ENCODE data around the gene OSBPL6. TPM values are rescaled to one million over a fixed set of nuclear protein-coding genes. Genes with fewer than 3 reads are reported as not detected.
"Not testable (repeated sequence)": the region's sequence is repeated elsewhere in the genome, so short reads cannot be mapped to it uniquely, and the experiment has no call there.

OSBPL6 gene
- 6.4 TPM for total RNA-seq
- long read RNA-seq, full-length matches to known transcripts: 4 of 23 reads
- long read RNA-seq, partial matches to known transcripts: 0 of 23 reads
- long read RNA-seq, other reads (novel, unspliced or antisense): 19 of 23 reads

- Histone ChIP-seq H3K4me1 (peaks cover 38% of the 10 kb centered on the region), H3K27ac (replicated peaks) (peak within 1 kb of the TSS; percentile 93), H3K9me3 (replicated peaks) (no peaks in the 10 kb centered on the region), H3K36me3 (no peaks in the 10 kb centered on the region), H3K27me3 (ENCODE audit: low read depth) (peaks cover 19% of the 10 kb centered on the region), H3K4me3 (peak within 1 kb of the TSS; percentile 96)
- TF ChIP-seq CTCF (IDR thresholded peaks at IDR 0.05; ENCODE audit: borderline replicate concordance): peak; percentile 59
- peak; percentile 87 for DNase-seq
- intact Hi-C loops (cut with micrococcal nuclease): loop anchor here (10.0 kb wide), 1 partner anchor 81 kb away; no protein-coding TSS in a partner anchor
Observed at GRCh38 chr2:178193823-178194599, at the start of gene OSBPL6. OSBPL6 (plus strand) TSS chr2:178194512; CDS start chr2:178306185, 111,673 bp downstream.

DNA sequence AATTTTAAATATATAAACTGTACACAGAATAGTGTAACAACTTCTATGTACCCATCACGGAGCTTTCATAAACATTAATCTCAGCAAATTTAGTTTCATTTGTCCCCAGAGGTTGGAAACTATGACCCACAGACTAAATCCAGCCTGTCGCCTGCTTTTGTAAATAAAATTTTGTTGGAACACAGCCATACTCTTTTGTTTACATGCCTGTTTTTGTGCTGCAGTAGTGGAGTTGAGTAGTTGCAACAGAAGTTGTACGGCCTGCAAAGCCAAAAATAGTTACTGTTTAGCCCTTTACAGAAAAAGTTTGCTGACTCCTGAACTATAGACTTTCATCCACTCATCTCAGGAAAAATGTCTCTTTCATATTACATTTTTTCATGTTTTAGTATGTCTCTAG lies 42.3 kb upstream of the OSBPL6 start:
- intact Hi-C loops (cut with micrococcal nuclease): no loop called here
- no peak for DNase-seq
- no peak for TF ChIP-seq CTCF (IDR thresholded peaks at IDR 0.05; ENCODE audit: borderline replicate concordance)

DNA sequence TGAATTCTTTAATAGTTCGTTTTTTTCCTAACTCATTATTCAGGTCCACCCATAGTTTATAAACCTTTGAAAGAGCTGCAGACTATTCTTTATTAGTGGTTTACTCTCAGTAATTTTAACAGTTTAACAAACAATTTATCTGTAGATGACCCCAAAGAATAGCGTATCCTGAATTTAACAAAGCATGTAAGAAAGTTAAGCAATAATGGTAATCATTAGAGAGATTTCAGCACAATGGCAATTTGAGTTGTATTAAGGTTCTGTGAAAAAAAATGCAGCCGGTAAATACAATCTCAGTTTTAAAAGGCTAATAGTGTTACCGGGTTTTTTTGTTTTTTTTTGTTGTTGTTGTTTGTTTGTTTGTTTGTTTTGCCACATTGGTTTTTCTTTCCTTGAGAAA lies 41.8 kb upstream of the OSBPL6 start:
- no peak for TF ChIP-seq CTCF (IDR thresholded peaks at IDR 0.05; ENCODE audit: borderline replicate concordance)
- H3K36me3 ChIP-seq: no peaks in the 10 kb centered on the region
- no peak overlapping the region for H3K4me3 ChIP-seq
- DNase-seq: no peak
- no peaks in the 10 kb centered on the region for H3K9me3 ChIP-seq (replicated peaks)
- H3K4me1 ChIP-seq: no peaks in the 10 kb centered on the region
- H3K27ac ChIP-seq (replicated peaks): no peak overlapping the region
- H3K27me3 ChIP-seq (ENCODE audit: low read depth): peaks cover 27% of the 10 kb centered on the region
- intact Hi-C loops (cut with micrococcal nuclease): no loop called here

More for the DNA sequence above, 42.3 kb upstream of the OSBPL6 start:
- Histone ChIP-seq H3K9me3 (replicated peaks) (no peaks in the 10 kb centered on the region), H3K27me3 (ENCODE audit: low read depth) (peaks cover 28% of the 10 kb centered on the region), H3K4me1 (no peaks in the 10 kb centered on the region), H3K36me3 (no peaks in the 10 kb centered on the region), H3K4me3 (no peak overlapping the region), H3K27ac (replicated peaks) (no peak overlapping the region)

DNA sequence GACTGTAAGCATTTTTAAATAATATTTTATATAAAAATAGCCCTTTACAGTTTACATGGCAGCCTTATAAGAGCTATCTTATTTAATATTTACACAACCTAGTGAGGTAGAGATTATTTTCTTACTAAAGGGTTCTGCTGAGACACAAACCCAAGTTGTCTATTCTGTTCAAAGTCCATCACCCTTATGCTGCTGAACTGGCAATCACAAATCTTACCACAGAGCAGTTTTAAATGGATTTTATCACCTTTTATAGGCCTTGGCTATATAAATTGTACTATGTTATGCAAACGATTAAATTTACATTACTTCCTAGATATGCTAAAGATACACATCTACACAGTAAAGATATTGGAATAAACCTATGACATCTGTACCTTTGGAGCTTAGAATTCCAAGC lies 41.3 kb upstream of the OSBPL6 start:
- Histone ChIP-seq H3K27me3 (ENCODE audit: low read depth) (peaks cover 22% of the 10 kb centered on the region), H3K9me3 (replicated peaks) (no peaks in the 10 kb centered on the region), H3K4me1 (no peaks in the 10 kb centered on the region), H3K36me3 (no peaks in the 10 kb centered on the region), H3K27ac (replicated peaks) (no peak overlapping the region), H3K4me3 (no peak overlapping the region)
- no peak for DNase-seq
- intact Hi-C loops (cut with micrococcal nuclease): no loop called here
- no peak for TF ChIP-seq CTCF (IDR thresholded peaks at IDR 0.05; ENCODE audit: borderline replicate concordance)

- H3K9me3 ChIP-seq (replicated peaks); H3K4me3 ChIP-seq; DNase-seq; H3K27ac ChIP-seq (replicated peaks); H3K36me3 ChIP-seq; H3K4me1 ChIP-seq; intact Hi-C loops (cut with micrococcal nuclease): not testable (repeated sequence)
- H3K27me3 ChIP-seq (ENCODE audit: low read depth): peaks cover 14% of the 10 kb centered on the region
Observed at GRCh38 chr2:178153878-178154277, 40.4 kb upstream of the OSBPL6 start.

DNA sequence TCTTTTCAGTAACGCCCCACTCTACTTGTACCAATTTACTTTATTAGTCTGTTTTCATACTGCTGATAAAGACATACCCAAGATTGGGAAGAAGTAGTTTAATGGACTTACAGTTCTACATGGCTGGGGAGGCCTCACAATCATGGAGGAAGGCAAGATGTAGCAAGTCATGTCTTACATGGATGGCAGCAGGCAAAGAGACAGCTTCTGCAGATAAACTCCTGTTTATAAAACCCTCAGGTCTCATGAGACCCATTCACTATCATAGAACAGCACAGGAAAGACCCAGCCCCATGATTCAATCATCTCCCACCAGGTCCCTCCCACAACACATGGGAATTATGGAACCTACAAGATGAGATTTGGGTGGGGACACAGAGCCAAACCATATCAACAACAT lies 38.8 kb upstream of the OSBPL6 start:
- Histone ChIP-seq H3K27ac (replicated peaks) (no peak overlapping the region), H3K9me3 (replicated peaks) (no peaks in the 10 kb centered on the region), H3K4me1 (no peaks in the 10 kb centered on the region), H3K36me3 (no peaks in the 10 kb centered on the region), H3K4me3 (no peak overlapping the region), H3K27me3 (ENCODE audit: low read depth) (no peaks in the 10 kb centered on the region)
- TF ChIP-seq CTCF (IDR thresholded peaks at IDR 0.05; ENCODE audit: borderline replicate concordance): no peak
- DNase-seq: no peak
- intact Hi-C loops (cut with micrococcal nuclease): no loop called here
